Endometrium (tissue), 2 donors: ENCODE measurements around the gene TPM1.

Experiments
- FAIRE-seq: peaks from 2 replicates; lab custom pipeline; 2012; peaks lifted over from hg19 to GRCh38; lab: Jason Lieb, UNC
- donor health status: control.
- donor health status: control.

The TPM1 gene

GRCh38 chr15:63042877-63043334, 359 bp downstream of the TPM1 start:
- no peak for FAIRE-seq

- FAIRE-seq, result no peak
These were observed 959 bp downstream of the TPM1 start for GRCh38 chr15:63043335-63044076.

- FAIRE-seq, result no peak
These were observed 1.6 kb downstream of the TPM1 start for GRCh38 chr15:63044077-63044644.

- no peak for FAIRE-seq
These were observed 2.3 kb downstream of the TPM1 start for GRCh38 chr15:63044645-63045464.

- no peak for FAIRE-seq
These were observed 2.9 kb downstream of the TPM1 start for GRCh38 chr15:63045465-63045840.

GRCh38 chr15:63045879-63046278, 3.3 kb downstream of the TPM1 start:
- FAIRE-seq, result no peak

- FAIRE-seq, result no peak
These were observed 4.6 kb downstream of the TPM1 start for GRCh38 chr15:63046917-63047760.

GRCh38 chr15:63047792-63048114, 5.2 kb downstream of the TPM1 start:
- no peak for FAIRE-seq

- no peak for FAIRE-seq
These were observed 5.7 kb downstream of the TPM1 start for GRCh38 chr15:63048115-63048775.

- FAIRE-seq, result no peak
These were observed 6.5 kb downstream of the TPM1 start for GRCh38 chr15:63048776-63049665.

- FAIRE-seq, result no peak
These were observed 7.3 kb downstream of the TPM1 start for GRCh38 chr15:63049783-63050371.

- FAIRE-seq, result no peak
These were observed 8.2 kb downstream of the TPM1 start for GRCh38 chr15:63050731-63051155.

GRCh38 chr15:63051156-63052066, 8.9 kb downstream of the TPM1 start:
- no peak for FAIRE-seq

GRCh38 chr15:63052077-63052841, 9.7 kb downstream of the TPM1 start:
- FAIRE-seq, result no peak

- FAIRE-seq, result no peak
These were observed 10.6 kb downstream of the TPM1 start for GRCh38 chr15:63052961-63053698.

- FAIRE-seq, result no peak
These were observed 11.7 kb downstream of the TPM1 start for GRCh38 chr15:63054281-63054683.

GRCh38 chr15:63054985-63055384, 12.4 kb downstream of the TPM1 start:
- FAIRE-seq, result no peak

GRCh38 chr15:63056829-63057228, 14.3 kb downstream of the TPM1 start:
- no peak for FAIRE-seq
